NB4 (cell line): ENCODE measurements around the gene DPP10.
"Not testable (repeated sequence)": the region's sequence is repeated elsewhere in the genome, so short reads cannot be mapped to it uniquely, and the experiment has no call there.

Source experiments
- DNase-seq: peaks from one replicate; pipeline ENCODE4 v3.0.0; 2010; ENCODE audit warnings: low read depth
- H3K4me3 ChIP-seq: one replicate; pipeline ENCODE4 v1.5.1; 2011; ENCODE audit warnings: mild to moderate bottlenecking, low read depth, low read length, moderate library complexity
- MYC ChIP-seq: IDR thresholded peaks from 2 replicates; pipeline ENCODE4 v1.6.1; 2011; ENCODE audit warnings: low read depth, low read length
- POLR2A ChIP-seq: IDR thresholded peaks from 2 replicates; pipeline ENCODE4 v1.6.1; 2011; ENCODE audit warnings: mild to moderate bottlenecking; ENCODE audit not compliant: insufficient read length; ENCODE audit errors: extremely low read depth
- TF ChIP-seq, protein P1 (sequence below): IDR thresholded peaks from 2 replicates; pipeline ENCODE4 v1.6.1; 2011; ENCODE audit warnings: low read depth, low read length
- TF ChIP-seq, protein P2 (sequence below): IDR thresholded peaks from one replicate; pipeline ENCODE4 v1.5.1; 2012; ENCODE audit warnings: low read depth, low read length

DPP10 gene

DNA sequence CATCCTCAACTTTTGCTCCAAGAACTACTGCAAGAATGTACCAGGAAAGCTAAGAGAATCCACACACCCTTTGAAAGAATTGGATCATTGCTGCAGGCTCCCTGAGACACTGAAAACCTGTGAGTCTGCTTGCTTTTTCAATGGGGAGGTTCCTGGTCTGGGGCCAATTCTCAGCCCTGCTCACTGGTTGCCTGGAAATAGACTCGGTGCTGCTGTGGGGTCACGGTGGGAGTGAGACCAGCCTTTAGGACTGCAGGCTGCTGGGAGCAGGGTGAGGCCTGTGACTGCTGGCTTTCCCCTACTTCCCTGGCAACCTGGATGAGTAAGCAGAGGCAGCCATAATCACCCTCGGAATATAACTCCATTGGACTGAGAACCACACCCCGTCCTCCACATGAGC lies 569.3 kb downstream of the DPP10 start:
- TF ChIP-seq, protein P1, sequence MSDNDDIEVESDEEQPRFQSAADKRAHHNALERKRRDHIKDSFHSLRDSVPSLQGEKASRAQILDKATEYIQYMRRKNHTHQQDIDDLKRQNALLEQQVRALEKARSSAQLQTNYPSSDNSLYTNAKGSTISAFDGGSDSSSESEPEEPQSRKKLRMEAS, result no peak
- TF ChIP-seq MYC, result no peak
- TF ChIP-seq, protein P2, sequence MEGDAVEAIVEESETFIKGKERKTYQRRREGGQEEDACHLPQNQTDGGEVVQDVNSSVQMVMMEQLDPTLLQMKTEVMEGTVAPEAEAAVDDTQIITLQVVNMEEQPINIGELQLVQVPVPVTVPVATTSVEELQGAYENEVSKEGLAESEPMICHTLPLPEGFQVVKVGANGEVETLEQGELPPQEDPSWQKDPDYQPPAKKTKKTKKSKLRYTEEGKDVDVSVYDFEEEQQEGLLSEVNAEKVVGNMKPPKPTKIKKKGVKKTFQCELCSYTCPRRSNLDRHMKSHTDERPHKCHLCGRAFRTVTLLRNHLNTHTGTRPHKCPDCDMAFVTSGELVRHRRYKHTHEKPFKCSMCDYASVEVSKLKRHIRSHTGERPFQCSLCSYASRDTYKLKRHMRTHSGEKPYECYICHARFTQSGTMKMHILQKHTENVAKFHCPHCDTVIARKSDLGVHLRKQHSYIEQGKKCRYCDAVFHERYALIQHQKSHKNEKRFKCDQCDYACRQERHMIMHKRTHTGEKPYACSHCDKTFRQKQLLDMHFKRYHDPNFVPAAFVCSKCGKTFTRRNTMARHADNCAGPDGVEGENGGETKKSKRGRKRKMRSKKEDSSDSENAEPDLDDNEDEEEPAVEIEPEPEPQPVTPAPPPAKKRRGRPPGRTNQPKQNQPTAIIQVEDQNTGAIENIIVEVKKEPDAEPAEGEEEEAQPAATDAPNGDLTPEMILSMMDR, result no peak
- no peak for TF ChIP-seq POLR2A
- DNase-seq, result no peak
- no peak overlapping the region for H3K4me3 ChIP-seq

DNA sequence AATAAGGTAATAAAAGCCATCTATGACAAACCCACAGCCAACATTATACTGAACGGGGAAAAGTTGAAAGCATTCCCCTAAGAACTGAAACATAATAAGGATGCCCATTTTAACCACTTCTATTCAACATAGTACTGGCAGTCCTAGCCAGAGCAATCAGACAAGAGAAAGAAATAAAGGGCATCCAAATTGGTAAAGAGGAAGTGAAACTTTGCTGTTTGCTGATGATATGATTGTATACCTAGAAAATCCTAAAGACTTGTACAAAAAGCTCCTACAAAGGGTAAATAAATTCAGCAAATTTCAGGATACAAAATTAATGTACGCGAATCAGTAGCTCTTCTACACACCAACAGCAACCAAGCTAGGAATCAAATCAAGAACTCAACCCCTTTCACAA lies 579.6 kb downstream of the DPP10 start:
- not testable (repeated sequence) for DNase-seq, H3K4me3 ChIP-seq

DNA sequence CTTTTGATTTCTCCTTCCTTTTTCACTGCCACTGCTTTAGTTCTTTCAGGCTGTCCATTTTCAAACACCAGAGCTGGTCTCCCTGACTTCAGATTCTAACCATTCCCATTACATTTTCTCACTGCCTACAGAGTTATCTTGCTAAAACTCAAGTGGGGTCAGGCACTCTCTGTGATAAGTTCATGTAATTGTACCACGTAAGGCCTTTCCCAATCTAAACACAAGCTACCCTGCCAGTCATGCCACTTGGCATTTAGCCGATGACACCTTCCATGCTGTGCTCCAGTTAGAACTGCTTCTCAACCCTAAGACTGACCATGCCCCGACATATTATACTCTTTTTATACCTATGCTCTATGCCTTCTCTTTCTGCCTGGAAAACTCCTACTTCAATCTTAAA lies 592.4 kb downstream of the DPP10 start:
- no peak for DNase-seq
- H3K4me3 ChIP-seq, result no peak overlapping the region
- TF ChIP-seq, protein P2, result no peak
- TF ChIP-seq, protein P1, result no peak
- no peak for TF ChIP-seq MYC
- no peak for TF ChIP-seq POLR2A

DNA sequence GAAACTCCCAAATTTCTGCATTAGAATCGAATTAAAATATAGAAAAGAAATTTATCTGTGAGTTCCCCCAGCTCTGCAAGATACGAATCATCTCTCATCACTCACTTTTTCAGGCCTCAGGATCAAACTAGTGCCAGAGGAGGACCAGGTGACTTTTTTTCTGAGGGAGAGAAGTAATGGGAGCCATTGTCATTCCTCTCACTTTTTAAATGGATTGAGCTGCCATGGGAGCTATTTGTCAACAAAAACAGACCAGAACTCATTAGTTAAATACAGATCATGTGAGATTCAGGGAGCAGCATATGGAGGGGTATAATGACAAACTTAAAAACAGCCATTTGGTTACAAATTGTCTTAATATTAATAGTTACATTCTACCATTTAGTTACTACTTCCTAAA lies 594.4 kb downstream of the DPP10 start:
- H3K4me3 ChIP-seq, result no peak overlapping the region
- TF ChIP-seq MYC (no peak), POLR2A (no peak)
- TF ChIP-seq, protein P2, result no peak
- TF ChIP-seq, protein P1, result no peak
- no peak for DNase-seq

DNA sequence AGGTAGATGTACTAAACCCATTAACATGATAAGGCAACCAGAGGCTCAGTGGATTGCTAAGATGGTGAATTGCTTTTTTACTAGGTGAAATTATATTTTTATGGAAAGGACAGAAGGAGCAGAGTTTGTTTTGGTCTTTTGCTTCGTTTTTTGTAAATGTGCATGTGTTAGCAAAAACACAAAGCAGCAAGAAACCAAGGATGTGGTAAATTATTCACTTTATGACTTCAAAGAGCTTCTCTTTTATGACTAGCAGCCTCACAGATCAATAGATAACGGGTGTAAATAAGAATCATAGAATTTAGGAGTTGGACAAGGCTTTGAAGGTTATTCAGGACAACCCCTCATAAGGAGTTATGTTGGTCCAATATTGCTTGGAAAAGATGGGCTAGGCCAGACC lies 615.0 kb downstream of the DPP10 start:
- DNase-seq, result no peak
- TF ChIP-seq, protein P2, result no peak
- TF ChIP-seq MYC (no peak), POLR2A (no peak)
- TF ChIP-seq, protein P1, result no peak
- H3K4me3 ChIP-seq, result no peak overlapping the region

DNA sequence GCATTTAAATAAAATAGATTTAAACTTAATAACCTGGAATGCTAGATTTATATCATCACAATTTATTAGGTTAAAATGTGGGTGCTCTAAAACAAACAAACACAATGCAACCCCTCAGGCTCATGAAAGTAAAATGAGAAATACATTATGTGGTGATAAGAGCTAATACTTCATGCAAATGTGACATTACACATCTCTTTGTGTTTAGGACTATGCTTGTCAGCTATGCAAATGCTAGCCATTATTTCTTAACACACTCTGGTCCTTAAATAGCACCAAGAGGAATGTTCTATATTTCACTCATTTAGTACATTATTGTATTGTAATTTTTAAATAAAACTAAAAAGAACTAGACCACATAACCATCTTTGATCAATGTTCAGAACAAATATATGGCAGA lies 627.6 kb downstream of the DPP10 start:
- TF ChIP-seq, protein P1, result no peak
- no peak for TF ChIP-seq POLR2A
- TF ChIP-seq, protein P2, result no peak
- no peak for TF ChIP-seq MYC
- DNase-seq, result no peak
- no peak overlapping the region for H3K4me3 ChIP-seq
